Ascending aorta (tissue), 2 donors: ENCODE measurements around the gene AIDA. TPM values are rescaled to one million over a fixed set of nuclear protein-coding genes. Genes with fewer than 3 reads are reported as not detected.

Experiments
- DNase-seq, 2 donors: peaks; one replicate each; pipeline ENCODE4 v3.0.0-alpha.2; 2019; ENCODE audit warnings: low spot score in 2 of 2
- H3K27ac ChIP-seq, 2 donors: fragments of 200-600 bp; sonication (generic); one replicate each; pipeline ENCODE4 v1.5.1; 2016 to 2017; ENCODE audit warnings: mild to moderate bottlenecking in 1 of 2
- H3K27me3 ChIP-seq: fragments of 200-600 bp; sonication (generic); one replicate; pipeline ENCODE4 v1.5.1; 2017
- H3K36me3 ChIP-seq, 2 donors: fragments of 200-600 bp; sonication (generic); one replicate each; pipeline ENCODE4 v1.5.1; 2016
- H3K4me1 ChIP-seq, 2 donors: fragments of 200-600 bp; sonication (generic); one replicate each; pipeline ENCODE4 v1.5.1; 2016 to 2017; ENCODE audit warnings: mild to moderate bottlenecking in 1 of 2
- H3K4me3 ChIP-seq, 2 donors: fragments of 200-600 bp; sonication (generic); one replicate each; pipeline ENCODE4 v1.5.1; 2016 to 2017; ENCODE audit warnings: mild to moderate bottlenecking in 1 of 2
- H3K9me3 ChIP-seq, 2 donors: fragments of 200-600 bp; sonication (generic); one replicate each; pipeline ENCODE4 v1.5.1; 2016
- intact Hi-C: fragments of 100-400 bp; cut with DNase I; formaldehyde crosslinking; loops from one replicate; pipeline ENCODE4 v1.15.1; 2023
- total RNA-seq: library from RNA; depleted of rRNA; stranded (reverse); fragments of >200 nt; gene quantifications from one replicate; pipeline ENCODE4 v1.1.0, GENCODE V29; 2016
- TF ChIP-seq, protein P1 (sequence below), 3 experiments: fragments of 200-600 bp in 2 of 3; fragments of 450-650 bp in 1 of 3; sonication (generic) in 2 of 3; IDR thresholded peaks; one replicate each; pipeline ENCODE4 v1.5.1; 2016 to 2019; ENCODE audit warnings: antibody characterized with exemption in 3 of 3, mild to moderate bottlenecking in 1 of 3, moderate library complexity in 1 of 3

AIDA gene
- total RNA-seq, 1 donor from 2014 or later: 42.9 TPM

- no peaks in the 10 kb centered on the region for H3K27me3 ChIP-seq
- no peak for DNase-seq
- no peak overlapping the region for H3K4me3 ChIP-seq
- TF ChIP-seq, protein P1, sequence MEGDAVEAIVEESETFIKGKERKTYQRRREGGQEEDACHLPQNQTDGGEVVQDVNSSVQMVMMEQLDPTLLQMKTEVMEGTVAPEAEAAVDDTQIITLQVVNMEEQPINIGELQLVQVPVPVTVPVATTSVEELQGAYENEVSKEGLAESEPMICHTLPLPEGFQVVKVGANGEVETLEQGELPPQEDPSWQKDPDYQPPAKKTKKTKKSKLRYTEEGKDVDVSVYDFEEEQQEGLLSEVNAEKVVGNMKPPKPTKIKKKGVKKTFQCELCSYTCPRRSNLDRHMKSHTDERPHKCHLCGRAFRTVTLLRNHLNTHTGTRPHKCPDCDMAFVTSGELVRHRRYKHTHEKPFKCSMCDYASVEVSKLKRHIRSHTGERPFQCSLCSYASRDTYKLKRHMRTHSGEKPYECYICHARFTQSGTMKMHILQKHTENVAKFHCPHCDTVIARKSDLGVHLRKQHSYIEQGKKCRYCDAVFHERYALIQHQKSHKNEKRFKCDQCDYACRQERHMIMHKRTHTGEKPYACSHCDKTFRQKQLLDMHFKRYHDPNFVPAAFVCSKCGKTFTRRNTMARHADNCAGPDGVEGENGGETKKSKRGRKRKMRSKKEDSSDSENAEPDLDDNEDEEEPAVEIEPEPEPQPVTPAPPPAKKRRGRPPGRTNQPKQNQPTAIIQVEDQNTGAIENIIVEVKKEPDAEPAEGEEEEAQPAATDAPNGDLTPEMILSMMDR (IDR thresholded peaks at IDR 0.05): no peak
- no peaks in the 10 kb centered on the region for H3K4me1 ChIP-seq
- peaks cover 66 to 79% of the 10 kb centered on the region in 2 donors for H3K36me3 ChIP-seq
- intact Hi-C loops: loop anchor here (10.0 kb wide), 1 partner anchor 952 kb away; no protein-coding TSS in a partner anchor
- no peaks in the 10 kb centered on the region for H3K9me3 ChIP-seq
- H3K27ac ChIP-seq: no peak overlapping the region
Measured at GRCh38 chr1:222732216-222733159, 20.2 kb upstream of the AIDA start.

DNA sequence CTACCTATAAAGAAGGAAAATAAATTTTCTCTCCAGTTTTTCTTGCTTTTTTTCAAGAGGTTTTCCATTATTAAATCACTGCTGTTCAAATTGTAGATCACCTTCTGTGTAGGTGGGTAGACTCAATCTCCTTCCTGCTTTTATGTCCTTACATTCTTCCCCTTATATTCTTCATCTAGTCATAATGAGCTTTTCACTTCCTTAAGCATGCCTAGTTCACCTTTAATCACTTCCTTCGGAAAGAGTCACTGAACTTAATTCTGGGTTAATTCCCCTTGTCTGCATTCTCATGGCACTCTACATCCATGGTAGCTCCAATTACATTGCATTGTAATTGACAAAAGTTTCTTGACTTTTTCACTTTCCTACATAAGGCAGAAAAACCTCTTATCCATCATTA, 18.6 kb upstream of the AIDA start:
- Histone ChIP-seq H3K36me3 (peaks cover 77 to 95% of the 10 kb centered on the region in 2 donors), H3K27ac (no peak overlapping the region), H3K27me3 (no peaks in the 10 kb centered on the region), H3K4me1 (no peaks in the 10 kb centered on the region), H3K4me3 (no peak overlapping the region), H3K9me3 (no peaks in the 10 kb centered on the region)
- intact Hi-C loops: loop anchor here (10.0 kb wide), 1 partner anchor 954 kb away; no protein-coding TSS in a partner anchor
- DNase-seq: no peak
- TF ChIP-seq, protein P1 (IDR thresholded peaks at IDR 0.05): no peak

GRCh38 chr1:222728746-222729145, 16.5 kb upstream of the AIDA start:
- TF ChIP-seq, protein P1 (IDR thresholded peaks at IDR 0.05): no peak
- no peak overlapping the region for H3K4me3 ChIP-seq
- H3K27ac ChIP-seq: no peak overlapping the region
- no peaks in the 10 kb centered on the region for H3K4me1 ChIP-seq
- H3K27me3 ChIP-seq: no peaks in the 10 kb centered on the region
- peaks cover 88 to 98% of the 10 kb centered on the region in 2 donors for H3K36me3 ChIP-seq
- H3K9me3 ChIP-seq: no peaks in the 10 kb centered on the region
- intact Hi-C loops: no loop called here
- no peak for DNase-seq

DNA sequence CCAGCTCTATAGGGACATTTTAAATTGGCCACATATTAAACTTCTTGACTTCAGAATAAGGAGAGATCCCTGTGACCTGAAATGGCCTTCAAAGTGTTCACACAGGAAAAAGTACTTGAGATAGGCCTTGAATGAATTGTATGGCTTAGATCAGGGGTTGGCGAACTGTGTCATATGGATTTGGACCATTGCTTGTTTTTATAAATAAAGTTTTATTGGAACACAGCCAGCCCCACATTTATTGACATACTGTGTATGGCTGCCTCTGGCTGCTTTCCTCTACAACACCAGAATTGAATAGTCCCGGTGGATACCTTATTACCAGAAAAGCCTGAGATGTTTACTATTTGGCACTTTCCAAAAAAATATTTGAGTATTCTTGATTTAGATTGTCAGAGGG, 4.1 kb upstream of the AIDA start:
- TF ChIP-seq, protein P1 (IDR thresholded peaks at IDR 0.05): no peak
- peaks cover 40 to 44% of the 10 kb centered on the region in 2 donors for H3K36me3 ChIP-seq
- DNase-seq: no peak
- H3K27ac ChIP-seq: no peak overlapping the region
- H3K4me3 ChIP-seq: no peak overlapping the region
- H3K9me3 ChIP-seq: no peaks in the 10 kb centered on the region
- intact Hi-C loops: no loop called here
- no peaks in the 10 kb centered on the region for H3K27me3 ChIP-seq
- peaks cover 0 to 7% of the 10 kb centered on the region in 2 donors for H3K4me1 ChIP-seq

DNA sequence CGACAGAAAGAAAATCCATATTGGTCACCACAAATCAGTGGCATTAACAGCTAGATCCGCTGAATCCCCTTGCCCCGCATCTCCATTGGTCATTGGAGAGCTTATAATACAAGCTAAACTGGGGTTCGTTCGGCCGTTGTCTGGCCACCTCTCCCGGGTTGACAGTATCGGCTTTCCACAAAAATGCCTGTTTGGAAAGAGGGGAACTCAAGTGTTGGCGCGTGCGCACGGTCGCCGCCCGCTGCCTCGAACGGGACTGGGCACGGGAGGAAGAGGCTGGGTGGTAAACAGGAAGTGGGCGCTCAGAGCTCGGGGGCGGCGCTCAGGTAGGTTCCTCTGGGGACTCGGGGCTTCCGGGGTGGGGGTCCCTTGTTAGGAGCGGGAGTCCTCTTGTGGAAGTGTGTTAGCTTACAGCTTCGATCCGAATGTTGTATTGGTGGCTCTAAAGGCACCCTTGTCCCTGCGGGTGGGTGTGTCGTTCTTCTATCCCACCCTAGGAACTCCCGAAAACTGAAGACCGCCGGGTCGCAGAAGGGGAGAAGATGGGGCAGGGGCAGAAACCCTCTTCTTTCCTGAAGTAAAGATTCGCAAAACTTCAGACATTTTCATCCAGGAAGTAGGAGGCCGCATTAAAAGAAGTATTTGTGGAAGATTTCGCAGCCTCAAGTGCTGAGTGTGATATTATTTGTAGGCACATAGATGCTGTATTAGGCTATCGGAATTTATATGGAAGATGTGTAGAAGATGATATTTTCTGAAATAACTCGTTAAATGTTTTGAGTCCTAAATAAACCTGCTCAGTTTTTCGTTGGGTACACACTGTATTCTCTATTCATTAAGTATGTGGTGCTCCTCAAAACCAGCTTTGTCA, 1.0 kb upstream of the AIDA start:
- H3K4me3 ChIP-seq: peak overlapping the region; percentile 80 to 89
- H3K27ac ChIP-seq: peak overlapping the region; percentile 96 to 99
- peaks cover 14 to 20% of the 10 kb centered on the region in 2 donors for H3K36me3 ChIP-seq
- DNase-seq: peak; percentile 87 to 96
- TF ChIP-seq, protein P1 (IDR thresholded peaks at IDR 0.05): no peak
- intact Hi-C loops: loop anchor here (1.0 to 2.0 kb wide), 3 partner anchors 41 to 971 kb away; partner anchors contain the start of gene DUSP10
- H3K27me3 ChIP-seq: no peaks in the 10 kb centered on the region
- H3K4me1 ChIP-seq: peaks cover 0 to 15% of the 10 kb centered on the region in 2 donors
- H3K9me3 ChIP-seq: no peaks in the 10 kb centered on the region
